PC-9 (cell line): ENCODE measurements around the gene TMEM171.

Experiments used
- CTCF ChIP-seq: fragments of 200-600 bp; sonication (generic); conservative IDR thresholded peaks from 2 replicates; pipeline ENCODE4 v1.6.1; 2017; ENCODE audit warnings: mixed run types, antibody characterized with exemption, mild to moderate bottlenecking, moderate library complexity
- EZH2 ChIP-seq: fragments of 200-600 bp; sonication (generic); IDR thresholded peaks from 2 replicates; pipeline ENCODE4 v1.8.0; 2017; ENCODE audit warnings: antibody characterized with exemption, low read depth

GRCh38 chr5:73110190-73110589 lies 10.2 kb upstream of the TMEM171 start:
- TF ChIP-seq CTCF: no peak
- no peak for TF ChIP-seq EZH2
